Lower lobe of right lung (tissue), 2 donors: ENCODE data around the gene ITGAE. TPM values are rescaled to one million over a fixed set of nuclear protein-coding genes. Genes with fewer than 3 reads are reported as not detected.

Source experiments
- ATAC-seq, 2 donors: fragments of 200-7000 bp; cut with Tn5 transposase; one replicate each; pipeline ENCODE4 v1.9.1; 2020 to 2022; ENCODE audit warnings: mild to moderate bottlenecking in 2 of 2, moderate library complexity in 2 of 2
- DNase-seq: peaks from one replicate; pipeline ENCODE4 v3.0.0-alpha.2; 2020
- H3K27ac ChIP-seq: fragments of 200-600 bp; one replicate; pipeline ENCODE4 v1.8.0; 2022
- H3K27me3 ChIP-seq: fragments of 200-600 bp; one replicate; pipeline ENCODE4 v1.8.0; 2022; ENCODE audit warnings: low read depth
- H3K36me3 ChIP-seq: fragments of 200-600 bp; one replicate; pipeline ENCODE4 v1.8.0; 2022; ENCODE audit warnings: mild to moderate bottlenecking
- H3K4me1 ChIP-seq: fragments of 200-600 bp; one replicate; pipeline ENCODE4 v1.8.0; 2022
- H3K4me3 ChIP-seq: fragments of 200-600 bp; one replicate; pipeline ENCODE4 v1.8.0; 2022; ENCODE audit warnings: mild to moderate bottlenecking
- H3K9me3 ChIP-seq: fragments of 200-600 bp; one replicate; pipeline ENCODE4 v1.8.0; 2022
- CTCF ChIP-seq: fragments of 200-600 bp; IDR thresholded peaks from one replicate; pipeline ENCODE4 v1.8.0; 2022; ENCODE audit warnings: antibody characterized with exemption, mild to moderate bottlenecking
- intact Hi-C: fragments of 100-400 bp; cut with DNase I; formaldehyde crosslinking; loops from one replicate; pipeline ENCODE4 v1.11.0; 2022
- total RNA-seq: library from RNA; stranded (reverse); fragmentation: NEBNext Ultra II Directional; extraction: Animal tissue kit (Norgen Biotek cat#: 25700); gene quantifications from one replicate; pipeline ENCODE4 v1.2.1, GENCODE V29; 2021
- donor health status: DM: no; HTN: yes; CAD: no; lungs with severe emphysema.

The ITGAE gene
- total RNA-seq, 1 donor from 2014 or later = 35.4 TPM

GRCh38 chr17:3809135-3809534 is 8.1 kb upstream of the ITGAE start:
- ATAC-seq (no peak), DNase-seq (no peak)
- no peak for TF ChIP-seq CTCF
- Histone ChIP-seq H3K4me1 (peaks cover 4% of the 10 kb centered on the region), H3K4me3 (no peak overlapping the region), H3K27me3 (no peaks in the 10 kb centered on the region), H3K36me3 (peaks cover 80% of the 10 kb centered on the region), H3K9me3 (no peaks in the 10 kb centered on the region), H3K27ac (no peak overlapping the region)
- intact Hi-C loops = no loop called here

- no peaks in the 10 kb centered on the region for H3K9me3 ChIP-seq
- TF ChIP-seq CTCF = no peak
- no peak overlapping the region for H3K27ac ChIP-seq
- no peak overlapping the region for H3K4me3 ChIP-seq
- H3K27me3 ChIP-seq = no peaks in the 10 kb centered on the region
- peaks cover 76% of the 10 kb centered on the region for H3K36me3 ChIP-seq
- no peak for ATAC-seq
- no peak for DNase-seq
- intact Hi-C loops = no loop called here
- peaks cover 6% of the 10 kb centered on the region for H3K4me1 ChIP-seq
These were observed 7.7 kb upstream of the ITGAE start for GRCh38 chr17:3808701-3809100.

- Histone ChIP-seq H3K4me1 (peaks cover 31% of the 10 kb centered on the region), H3K4me3 (no peak overlapping the region), H3K27me3 (no peaks in the 10 kb centered on the region), H3K36me3 (peaks cover 44% of the 10 kb centered on the region), H3K9me3 (no peaks in the 10 kb centered on the region), H3K27ac (no peak overlapping the region)
- intact Hi-C loops = no loop called here
- no peak for ATAC-seq
- no peak for TF ChIP-seq CTCF
- no peak for DNase-seq
These were observed 4.6 kb upstream of the ITGAE start for GRCh38 chr17:3805581-3805980.

GRCh38 chr17:3804503-3804931 is 3.5 kb upstream of the ITGAE start:
- no peak for TF ChIP-seq CTCF
- H3K27me3 ChIP-seq = no peaks in the 10 kb centered on the region
- no peak overlapping the region for H3K4me3 ChIP-seq
- DNase-seq (no peak), ATAC-seq (no peak)
- no peaks in the 10 kb centered on the region for H3K9me3 ChIP-seq
- H3K36me3 ChIP-seq = peaks cover 34% of the 10 kb centered on the region
- no peak overlapping the region for H3K27ac ChIP-seq
- intact Hi-C loops = no loop called here
- H3K4me1 ChIP-seq = peaks cover 40% of the 10 kb centered on the region

- peak; percentile 45 to 47 for ATAC-seq
- H3K4me3 ChIP-seq = no peak overlapping the region
These were observed 2.3 kb upstream of the ITGAE start for GRCh38 chr17:3803308-3803640.

More at GRCh38 chr17:3803308-3803640, 2.3 kb upstream of the ITGAE start:
- H3K4me1 ChIP-seq = peaks cover 44% of the 10 kb centered on the region
- H3K27ac ChIP-seq = peak overlapping the region; percentile 59
- intact Hi-C loops = no loop called here
- DNase-seq = no peak
- H3K36me3 ChIP-seq = peaks cover 21% of the 10 kb centered on the region
- H3K27me3 ChIP-seq = no peaks in the 10 kb centered on the region
- no peaks in the 10 kb centered on the region for H3K9me3 ChIP-seq
- no peak for TF ChIP-seq CTCF
